Gastroesophageal sphincter (tissue), 4 donors: ENCODE measurements around the gene OVAAL. TPM values are rescaled to one million over a fixed set of nuclear protein-coding genes. Genes with fewer than 3 reads are reported as not detected.

Experiments
- ATAC-seq: fragments of 150-250 bp; one replicate; pipeline ENCODE4 v1.9.1; 2016; ENCODE audit warnings: mild to moderate bottlenecking, moderate library complexity
- H3K27ac ChIP-seq, 4 donors: fragments of 200-600 bp; sonication (generic) in 3 of 4; 1 replicate in 3 of 4; 2 replicates in 1 of 4; pipeline ENCODE4 v1.5.1; 2016 to 2019
- H3K27me3 ChIP-seq: fragments of 200-600 bp; sonication (generic); one replicate; pipeline ENCODE4 v1.5.1; 2019
- H3K36me3 ChIP-seq, 2 donors: fragments of 200-600 bp; sonication (generic); one replicate each; pipeline ENCODE4 v1.5.1; 2019; ENCODE audit warnings: control low read depth in 1 of 2
- H3K4me1 ChIP-seq, 3 donors: fragments of 200-600 bp; sonication (generic); 1 replicate in 2 of 3; 2 replicates in 1 of 3; pipeline ENCODE4 v1.5.1; 2016 to 2019; ENCODE audit warnings: control low read depth in 2 of 3
- H3K4me3 ChIP-seq, 2 donors: fragments of 200-600 bp; sonication (generic); one replicate each; pipeline ENCODE4 v1.5.1; 2019; ENCODE audit warnings: mild to moderate bottlenecking in 1 of 2, moderate library complexity in 1 of 2
- H3K9me3 ChIP-seq, 3 donors: fragments of 200-600 bp; sonication (generic); one replicate each; pipeline ENCODE4 v1.5.1; 2017 to 2019; ENCODE audit warnings: control low read depth in 2 of 3
- CTCF ChIP-seq, 4 experiments: fragments of 200-600 bp in 2 of 4; fragments of 450-650 bp in 2 of 4; sonication (generic) in 1 of 4; IDR thresholded peaks; one replicate each; pipeline ENCODE4 v1.5.1; 2017 to 2019; ENCODE audit warnings: antibody characterized with exemption in 4 of 4, mild to moderate bottlenecking in 2 of 4, moderate library complexity in 2 of 4
- EP300 ChIP-seq: sonication (generic); formaldehyde crosslinking; IDR thresholded peaks from one replicate; pipeline ENCODE4 v1.6.1; 2017; ENCODE audit warnings: antibody characterized with exemption, mild to moderate bottlenecking
- POLR2A ChIP-seq, 2 donors: fragments of 450-650 bp; IDR thresholded peaks; one replicate each; pipeline ENCODE4 v1.6.1; 2017; ENCODE audit warnings: antibody characterized with exemption in 2 of 2, mild to moderate bottlenecking in 2 of 2, moderate library complexity in 1 of 2
- POLR2AphosphoS5 ChIP-seq: sonication (generic); formaldehyde crosslinking; IDR thresholded peaks from one replicate; pipeline ENCODE4 v1.6.1; 2017; ENCODE audit warnings: antibody characterized with exemption
- WGBS, 2 donors: methylation state at CpG; one replicate each; pipeline ENCODE4 v1.1.5; 2018; ENCODE audit warnings: low coverage in 1 of 2; 5-methylcytosine and 5-hydroxymethylcytosine counted together
- total RNA-seq, 4 donors: library from RNA; depleted of rRNA; stranded (reverse); fragments of >200 nt; gene quantifications; one replicate each; pipeline ENCODE4 v1.1.0, GENCODE V29; 2016

OVAAL gene
- total RNA-seq, 4 donors from 2014 or later: not detected

GRCh38 chr1:180594723-180595122, 36.0 kb downstream of the OVAAL start:
- Histone ChIP-seq H3K4me1 (no peaks in the 10 kb centered on the region), H3K27ac (no peak overlapping the region), H3K9me3 (no peaks in the 10 kb centered on the region), H3K36me3 (no peaks in the 10 kb centered on the region), H3K4me3 (no peak overlapping the region), H3K27me3 (no peaks in the 10 kb centered on the region)
- 71 to 88% methylated on average over 4 to 6 of the region's 6 CpGs for WGBS, 2 donors
- no peak for TF ChIP-seq CTCF (IDR thresholded peaks at IDR 0.05)
- no peak for TF ChIP-seq EP300
- TF ChIP-seq POLR2AphosphoS5: no peak
- no peak for TF ChIP-seq POLR2A (IDR thresholded peaks at IDR 0.05)
- no peak for ATAC-seq

GRCh38 chr1:180595966-180596365, 37.2 kb downstream of the OVAAL start:
- Histone ChIP-seq H3K4me1 (no peaks in the 10 kb centered on the region), H3K36me3 (no peaks in the 10 kb centered on the region), H3K4me3 (no peak overlapping the region), H3K27ac (no peak overlapping the region), H3K9me3 (no peaks in the 10 kb centered on the region), H3K27me3 (no peaks in the 10 kb centered on the region)
- TF ChIP-seq EP300 (no peak), CTCF (IDR thresholded peaks at IDR 0.05) (no peak), POLR2A (IDR thresholded peaks at IDR 0.05) (no peak), POLR2AphosphoS5 (no peak)
- no peak for ATAC-seq
- WGBS, 2 donors: 80% methylated on average over 2 of the region's 2 CpGs

GRCh38 chr1:180597520-180597919, 38.8 kb downstream of the OVAAL start:
- no peaks in the 10 kb centered on the region for H3K4me1 ChIP-seq
- no peaks in the 10 kb centered on the region for H3K27me3 ChIP-seq
- H3K9me3 ChIP-seq: no peaks in the 10 kb centered on the region
- no peak overlapping the region for H3K27ac ChIP-seq
- no peak overlapping the region for H3K4me3 ChIP-seq
- TF ChIP-seq POLR2AphosphoS5: no peak
- no peak for TF ChIP-seq POLR2A (IDR thresholded peaks at IDR 0.05)
- TF ChIP-seq CTCF (IDR thresholded peaks at IDR 0.05): no peak
- TF ChIP-seq EP300: no peak
- ATAC-seq: no peak
- H3K36me3 ChIP-seq: no peaks in the 10 kb centered on the region

GRCh38 chr1:180598333-180598974, 39.7 kb downstream of the OVAAL start:
- Histone ChIP-seq H3K4me1 (no peaks in the 10 kb centered on the region), H3K9me3 (no peaks in the 10 kb centered on the region), H3K4me3 (no peak overlapping the region), H3K27me3 (no peaks in the 10 kb centered on the region), H3K27ac (no peak overlapping the region), H3K36me3 (no peaks in the 10 kb centered on the region)
- no peak for ATAC-seq
- TF ChIP-seq EP300 (no peak), CTCF (IDR thresholded peaks at IDR 0.05) (no peak), POLR2AphosphoS5 (no peak), POLR2A (IDR thresholded peaks at IDR 0.05) (no peak)
- WGBS, 2 donors: 49 to 55% methylated on average over 4 to 6 of the region's 6 CpGs

GRCh38 chr1:180600343-180600742, 41.6 kb downstream of the OVAAL start:
- no peaks in the 10 kb centered on the region for H3K27me3 ChIP-seq
- no peak for ATAC-seq
- H3K36me3 ChIP-seq: no peaks in the 10 kb centered on the region
- no peaks in the 10 kb centered on the region for H3K9me3 ChIP-seq
- H3K27ac ChIP-seq: no peak overlapping the region
- H3K4me3 ChIP-seq: no peak overlapping the region
- TF ChIP-seq POLR2A (IDR thresholded peaks at IDR 0.05) (no peak), POLR2AphosphoS5 (no peak), CTCF (IDR thresholded peaks at IDR 0.05) (no peak), EP300 (no peak)
- no peaks in the 10 kb centered on the region for H3K4me1 ChIP-seq
- 100% methylated on average over 1 of the region's 1 CpG for WGBS, 2 donors
